Activated CD4-positive, alpha-beta memory T cell treated with anti-CD3 and anti-CD28 coated beads, Interleukin-2, amount 10 ng/mL, durations not matched to agents 7 days and 5 days (primary cell): ENCODE measurements around the gene NCOA3. TPM values are rescaled to one million over a fixed set of nuclear protein-coding genes. Genes with fewer than 3 reads are reported as not detected.
"Not testable (repeated sequence)": the region's sequence is repeated elsewhere in the genome, so short reads cannot be mapped to it uniquely, and the experiment has no call there.

Experiments used
- CTCF ChIA-PET: fragments of 350-600 bp; sonication (Branson Sonifier 250); formaldehyde crosslinking; loops from one replicate; lab custom pipeline; 2021; ENCODE audit warnings: antibody characterized with exemption, inconsistent platforms; lab: Charles Lee
- POLR2A ChIA-PET: fragments of 350-600 bp; sonication (Branson Sonifier 250); formaldehyde crosslinking; loops from one replicate; lab custom pipeline; 2021; ENCODE audit warnings: antibody characterized with exemption; lab: Charles Lee
- DNase-seq: peaks from one replicate; pipeline ENCODE4 v3.0.0-alpha.2; 2020
- H3K27ac Mint-ChIP-seq: one replicate; pipeline ENCODE4 v1.8.0; 2021; ENCODE audit warnings: mild to moderate bottlenecking, mixed read lengths
- H3K27me3 Mint-ChIP-seq: one replicate; pipeline ENCODE4 v1.8.0; 2021; ENCODE audit warnings: mixed read lengths
- H3K36me3 Mint-ChIP-seq: one replicate; pipeline ENCODE4 v1.8.0; 2021; ENCODE audit warnings: low read depth, mixed read lengths
- H3K4me1 Mint-ChIP-seq: one replicate; pipeline ENCODE4 v1.8.0; 2021; ENCODE audit warnings: mixed read lengths
- H3K4me3 Mint-ChIP-seq: one replicate; pipeline ENCODE4 v1.8.0; 2021; ENCODE audit warnings: mild to moderate bottlenecking, mixed read lengths
- H3K9me3 Mint-ChIP-seq: one replicate; pipeline ENCODE4 v1.8.0; 2021; ENCODE audit warnings: mixed read lengths
- total RNA-seq, 2 experiments: library from RNA; stranded (reverse); gene quantifications; one replicate each; pipeline ENCODE4 v1.2.3, GENCODE V29; 2021

NCOA3 gene
- total RNA-seq, 2 experiments from 2014 or later = 81.0 to 83.1 TPM

GRCh38 chr20:47583551-47583950 is 81.9 kb downstream of the NCOA3 start:
- H3K9me3 Mint-ChIP-seq = no peaks in the 10 kb centered on the region
- H3K27ac Mint-ChIP-seq = peak overlapping the region; percentile 31
- CTCF ChIA-PET = interaction anchor here (0.6 kb wide), 1 partner anchor 220 kb away, joined by 3 read pairs; no protein-coding TSS in a partner anchor
- POLR2A ChIA-PET = no interaction called here
- H3K4me3 Mint-ChIP-seq = no peak overlapping the region
- peaks cover 57% of the 10 kb centered on the region for H3K36me3 Mint-ChIP-seq
- H3K4me1 Mint-ChIP-seq = peaks cover 28% of the 10 kb centered on the region
- no peaks in the 10 kb centered on the region for H3K27me3 Mint-ChIP-seq
- DNase-seq = no peak

GRCh38 chr20:47585087-47585747 is 83.5 kb downstream of the NCOA3 start:
- H3K9me3 Mint-ChIP-seq = no peaks in the 10 kb centered on the region
- H3K27ac Mint-ChIP-seq = peak overlapping the region; percentile 23
- DNase-seq = no peak
- no peak overlapping the region for H3K4me3 Mint-ChIP-seq
- POLR2A ChIA-PET = interaction anchor here (0.9 to 1.1 kb wide), 2 partner anchors 14 to 24 kb away, joined by 3 read pairs; no protein-coding TSS in a partner anchor
- peaks cover 49% of the 10 kb centered on the region for H3K36me3 Mint-ChIP-seq
- CTCF ChIA-PET = no interaction called here
- H3K4me1 Mint-ChIP-seq = peaks cover 15% of the 10 kb centered on the region
- no peaks in the 10 kb centered on the region for H3K27me3 Mint-ChIP-seq

- no peak overlapping the region for H3K27ac Mint-ChIP-seq
- ChIA-PET POLR2A (no interaction called here), CTCF (no interaction called here)
- H3K36me3 Mint-ChIP-seq = peaks cover 50% of the 10 kb centered on the region
- no peaks in the 10 kb centered on the region for H3K27me3 Mint-ChIP-seq
- H3K9me3 Mint-ChIP-seq = no peaks in the 10 kb centered on the region
- H3K4me1 Mint-ChIP-seq = peaks cover 19% of the 10 kb centered on the region
- H3K4me3 Mint-ChIP-seq = no peak overlapping the region
- no peak for DNase-seq
Observed at GRCh38 chr20:47586649-47587294, 85.1 kb downstream of the NCOA3 start.

GRCh38 chr20:47588158-47588557 is 86.5 kb downstream of the NCOA3 start:
- Mint-ChIP-seq H3K27me3 (no peaks in the 10 kb centered on the region), H3K4me1 (peaks cover 22% of the 10 kb centered on the region), H3K4me3 (no peak overlapping the region), H3K27ac (no peak overlapping the region), H3K36me3 (peaks cover 51% of the 10 kb centered on the region), H3K9me3 (no peaks in the 10 kb centered on the region)
- ChIA-PET POLR2A (no interaction called here), CTCF (no interaction called here)
- no peak for DNase-seq

- peaks cover 49% of the 10 kb centered on the region for H3K36me3 Mint-ChIP-seq
Observed at GRCh38 chr20:47591231-47591630, 89.5 kb downstream of the NCOA3 start.

GRCh38 chr20:47594157-47594556 is 92.5 kb downstream of the NCOA3 start:
- Mint-ChIP-seq H3K4me3 (no peak overlapping the region), H3K4me1 (peaks cover 29% of the 10 kb centered on the region), H3K27ac (no peak overlapping the region), H3K9me3 (no peaks in the 10 kb centered on the region), H3K27me3 (no peaks in the 10 kb centered on the region), H3K36me3 (peaks cover 43% of the 10 kb centered on the region)
- DNase-seq = no peak
- POLR2A ChIA-PET = no interaction called here
- CTCF ChIA-PET = interaction anchor here (0.7 kb wide), 1 partner anchor 122 kb away, joined by 3 read pairs; no protein-coding TSS in a partner anchor

More at GRCh38 chr20:47591231-47591630, 89.5 kb downstream of the NCOA3 start:
- no peak overlapping the region for H3K27ac Mint-ChIP-seq
- no peaks in the 10 kb centered on the region for H3K27me3 Mint-ChIP-seq
- no peaks in the 10 kb centered on the region for H3K9me3 Mint-ChIP-seq
- CTCF ChIA-PET = no interaction called here
- DNase-seq = no peak
- peaks cover 23% of the 10 kb centered on the region for H3K4me1 Mint-ChIP-seq
- POLR2A ChIA-PET = interaction anchor here (2.3 kb wide), 1 partner anchor 11 kb away, joined by 8 read pairs; no protein-coding TSS in a partner anchor
- H3K4me3 Mint-ChIP-seq = no peak overlapping the region

- Mint-ChIP-seq H3K4me1 (peaks cover 36% of the 10 kb centered on the region), H3K36me3 (peaks cover 48% of the 10 kb centered on the region)
- H3K9me3 Mint-ChIP-seq, H3K4me3 Mint-ChIP-seq, H3K27me3 Mint-ChIP-seq, DNase-seq, H3K27ac Mint-ChIP-seq: not testable (repeated sequence)
- ChIA-PET POLR2A (interaction anchor here (0.6 kb wide), 1 partner anchor 96 kb away, joined by 3 read pairs; no protein-coding TSS in a partner anchor), CTCF (interaction anchor here (1.9 kb wide), 1 partner anchor 211 kb away, joined by 5 read pairs; no protein-coding TSS in a partner anchor)
Observed at GRCh38 chr20:47595138-47595537, 93.5 kb downstream of the NCOA3 start.

- Mint-ChIP-seq H3K4me3 (no peak overlapping the region), H3K27ac (no peak overlapping the region), H3K27me3 (no peaks in the 10 kb centered on the region), H3K9me3 (no peaks in the 10 kb centered on the region), H3K36me3 (peaks cover 47% of the 10 kb centered on the region), H3K4me1 (peaks cover 38% of the 10 kb centered on the region)
- DNase-seq = no peak
- POLR2A ChIA-PET = no interaction called here
- CTCF ChIA-PET = interaction anchor here (1.9 kb wide), 1 partner anchor 212 kb away, joined by 5 read pairs; no protein-coding TSS in a partner anchor
Observed at GRCh38 chr20:47596003-47596571, 94.4 kb downstream of the NCOA3 start.

GRCh38 chr20:47597090-47597489 is 95.4 kb downstream of the NCOA3 start:
- no peak for DNase-seq
- Mint-ChIP-seq H3K27ac (no peak overlapping the region), H3K36me3 (peaks cover 40% of the 10 kb centered on the region), H3K4me1 (peaks cover 30% of the 10 kb centered on the region), H3K4me3 (no peak overlapping the region), H3K27me3 (no peaks in the 10 kb centered on the region), H3K9me3 (no peaks in the 10 kb centered on the region)
- CTCF ChIA-PET = no interaction called here
- POLR2A ChIA-PET = no interaction called here

- Mint-ChIP-seq H3K36me3 (peaks cover 48% of the 10 kb centered on the region), H3K27me3 (no peaks in the 10 kb centered on the region), H3K4me1 (peaks cover 40% of the 10 kb centered on the region), H3K27ac (no peak overlapping the region), H3K9me3 (no peaks in the 10 kb centered on the region), H3K4me3 (no peak overlapping the region)
- no peak for DNase-seq
- ChIA-PET CTCF (interaction anchor here (0.6 to 1.7 kb wide), 3 partner anchors 9 to 1454 kb away, joined by 3 to 4 read pairs (median 3); no protein-coding TSS in a partner anchor), POLR2A (interaction anchor here (1.1 to 1.3 kb wide), 2 partner anchors 14 to 21 kb away, joined by 3 read pairs; no protein-coding TSS in a partner anchor)
Observed at GRCh38 chr20:47598911-47599744, 97.4 kb downstream of the NCOA3 start.

- Mint-ChIP-seq H3K27ac (no peak overlapping the region), H3K36me3 (peaks cover 47% of the 10 kb centered on the region), H3K9me3 (no peaks in the 10 kb centered on the region), H3K27me3 (no peaks in the 10 kb centered on the region), H3K4me1 (peaks cover 51% of the 10 kb centered on the region), H3K4me3 (no peak overlapping the region)
- DNase-seq = no peak
- CTCF ChIA-PET = interaction anchor here (0.9 kb wide), 1 partner anchor 90 kb away, joined by 4 read pairs; no protein-coding TSS in a partner anchor
- POLR2A ChIA-PET = interaction anchor here (1.3 to 2.1 kb wide), 2 partner anchors 9 to 10 kb away, joined by 4 to 8 read pairs; no protein-coding TSS in a partner anchor
Observed at GRCh38 chr20:47600967-47601547, 99.4 kb downstream of the NCOA3 start.

GRCh38 chr20:47603260-47603659 is 101.6 kb downstream of the NCOA3 start:
- H3K4me1 Mint-ChIP-seq = peaks cover 67% of the 10 kb centered on the region
- POLR2A ChIA-PET = interaction anchor here (1.6 to 2.1 kb wide), 2 partner anchors 10 to 12 kb away, joined by 5 to 8 read pairs; no protein-coding TSS in a partner anchor
- H3K9me3 Mint-ChIP-seq = no peaks in the 10 kb centered on the region
- no peak overlapping the region for H3K4me3 Mint-ChIP-seq
- CTCF ChIA-PET = interaction anchor here (2.5 kb wide), 1 partner anchor 18 kb away, joined by 9 read pairs; no protein-coding TSS in a partner anchor
- H3K27ac Mint-ChIP-seq = peak overlapping the region; percentile 38
- no peak for DNase-seq
- H3K27me3 Mint-ChIP-seq = no peaks in the 10 kb centered on the region
- H3K36me3 Mint-ChIP-seq = peaks cover 49% of the 10 kb centered on the region
